GM12801 (cell line): ENCODE measurements around the gene OTUB2.

Source experiments
- TF ChIP-seq, protein P1 (sequence below): IDR thresholded peaks from one replicate; pipeline ENCODE4 v1.5.1; 2011; ENCODE audit warnings: control low read depth; ENCODE audit not compliant: insufficient read length; ENCODE audit errors: extremely low read depth

The OTUB2 gene

DNA sequence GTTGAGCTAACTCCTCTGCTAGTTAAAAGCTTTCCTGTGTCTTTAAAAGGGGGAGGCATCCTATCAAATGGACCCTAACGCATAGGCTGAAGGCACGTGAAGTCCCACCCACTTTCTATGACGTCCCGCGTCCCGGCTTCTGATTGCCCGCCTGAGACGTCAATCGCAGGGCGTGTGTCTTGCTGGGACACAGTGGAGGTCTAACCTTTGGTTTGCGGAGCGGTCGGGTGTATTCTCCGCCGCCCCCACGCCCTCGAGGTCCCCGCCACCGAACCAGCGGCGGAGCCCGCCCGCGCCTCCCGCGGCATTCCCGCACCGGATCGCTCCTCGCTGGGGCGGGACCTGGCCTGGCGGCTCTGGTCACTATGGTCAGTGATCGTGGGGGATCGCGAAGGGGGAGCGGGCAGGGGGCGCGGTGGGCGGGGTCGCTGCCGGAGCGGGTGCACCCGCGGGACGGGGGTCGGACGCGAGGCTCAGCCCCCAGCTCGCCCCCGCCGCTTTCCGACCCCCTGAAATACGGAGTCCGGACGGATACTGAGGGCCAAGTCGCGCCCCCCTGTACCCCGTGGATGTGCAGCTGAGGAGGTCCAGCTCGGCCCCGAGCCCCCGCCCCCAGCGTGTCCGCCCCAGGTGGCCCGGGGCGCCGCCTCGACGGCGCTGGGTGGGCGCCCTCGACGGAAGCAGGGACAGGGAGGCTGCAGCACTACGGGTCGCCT, at the start of gene OTUB2:
TSS of gene OTUB2 (plus strand) at position 168 of the 716 bp plus-strand sequence. CDS start at position 366, 198 bp downstream.
- TF ChIP-seq, protein P1, sequence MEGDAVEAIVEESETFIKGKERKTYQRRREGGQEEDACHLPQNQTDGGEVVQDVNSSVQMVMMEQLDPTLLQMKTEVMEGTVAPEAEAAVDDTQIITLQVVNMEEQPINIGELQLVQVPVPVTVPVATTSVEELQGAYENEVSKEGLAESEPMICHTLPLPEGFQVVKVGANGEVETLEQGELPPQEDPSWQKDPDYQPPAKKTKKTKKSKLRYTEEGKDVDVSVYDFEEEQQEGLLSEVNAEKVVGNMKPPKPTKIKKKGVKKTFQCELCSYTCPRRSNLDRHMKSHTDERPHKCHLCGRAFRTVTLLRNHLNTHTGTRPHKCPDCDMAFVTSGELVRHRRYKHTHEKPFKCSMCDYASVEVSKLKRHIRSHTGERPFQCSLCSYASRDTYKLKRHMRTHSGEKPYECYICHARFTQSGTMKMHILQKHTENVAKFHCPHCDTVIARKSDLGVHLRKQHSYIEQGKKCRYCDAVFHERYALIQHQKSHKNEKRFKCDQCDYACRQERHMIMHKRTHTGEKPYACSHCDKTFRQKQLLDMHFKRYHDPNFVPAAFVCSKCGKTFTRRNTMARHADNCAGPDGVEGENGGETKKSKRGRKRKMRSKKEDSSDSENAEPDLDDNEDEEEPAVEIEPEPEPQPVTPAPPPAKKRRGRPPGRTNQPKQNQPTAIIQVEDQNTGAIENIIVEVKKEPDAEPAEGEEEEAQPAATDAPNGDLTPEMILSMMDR = no peak

DNA sequence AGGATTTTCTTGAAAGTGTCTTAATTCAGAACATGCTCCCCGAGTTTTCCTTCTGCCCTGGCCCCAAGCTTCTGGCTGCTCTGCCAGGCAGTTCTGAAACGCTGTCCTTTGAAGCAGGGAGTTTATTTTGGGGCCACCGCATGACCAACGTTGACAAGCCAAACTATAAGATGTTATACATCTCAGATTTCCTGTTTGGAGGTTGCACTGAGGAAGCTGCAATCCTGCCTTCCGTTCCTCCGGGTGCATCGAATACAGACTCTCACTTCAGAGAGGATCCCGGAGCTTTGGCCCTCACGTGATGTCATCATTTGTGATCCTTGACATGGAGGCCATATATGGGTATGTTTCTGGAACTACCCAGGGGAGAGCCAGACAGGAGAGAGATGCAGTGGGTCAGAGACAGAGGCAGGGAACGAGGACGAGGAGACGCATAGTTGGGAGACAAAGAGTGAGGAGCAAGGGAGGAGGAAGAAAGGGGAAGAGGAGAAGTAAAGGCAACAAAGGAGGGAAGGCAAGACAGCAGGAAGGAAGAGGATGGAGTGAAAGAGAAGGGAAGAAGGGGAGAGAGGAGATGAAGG, 49.6 kb upstream of the OTUB2 start, which contains the start of gene ASB2:
TSS of gene ASB2 (minus strand) at position 94 of the 581 bp plus-strand sequence. CDS start 12,031 bp downstream, outside the sequence.
- TF ChIP-seq, protein P1 = no peak

DNA sequence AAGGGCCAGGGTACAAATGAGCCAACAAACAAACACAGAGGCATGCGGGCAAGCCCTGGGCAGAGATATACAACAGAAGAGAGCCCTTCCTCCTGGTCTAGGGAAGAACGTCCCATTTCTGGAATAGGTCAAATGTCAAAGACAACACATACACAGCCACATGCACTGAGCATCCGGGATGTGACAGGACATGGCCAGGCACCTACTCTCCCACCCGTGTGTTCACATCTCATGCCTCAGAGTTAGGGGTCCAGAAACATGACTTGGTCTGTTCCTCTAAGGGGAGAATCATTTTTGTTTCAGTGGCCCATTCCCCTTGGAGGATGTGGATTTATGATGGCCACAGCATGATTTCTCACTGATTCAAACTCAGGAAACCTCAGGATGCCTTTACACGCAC, 49.0 kb upstream of the OTUB2 start:
- TF ChIP-seq, protein P1 = no peak

DNA sequence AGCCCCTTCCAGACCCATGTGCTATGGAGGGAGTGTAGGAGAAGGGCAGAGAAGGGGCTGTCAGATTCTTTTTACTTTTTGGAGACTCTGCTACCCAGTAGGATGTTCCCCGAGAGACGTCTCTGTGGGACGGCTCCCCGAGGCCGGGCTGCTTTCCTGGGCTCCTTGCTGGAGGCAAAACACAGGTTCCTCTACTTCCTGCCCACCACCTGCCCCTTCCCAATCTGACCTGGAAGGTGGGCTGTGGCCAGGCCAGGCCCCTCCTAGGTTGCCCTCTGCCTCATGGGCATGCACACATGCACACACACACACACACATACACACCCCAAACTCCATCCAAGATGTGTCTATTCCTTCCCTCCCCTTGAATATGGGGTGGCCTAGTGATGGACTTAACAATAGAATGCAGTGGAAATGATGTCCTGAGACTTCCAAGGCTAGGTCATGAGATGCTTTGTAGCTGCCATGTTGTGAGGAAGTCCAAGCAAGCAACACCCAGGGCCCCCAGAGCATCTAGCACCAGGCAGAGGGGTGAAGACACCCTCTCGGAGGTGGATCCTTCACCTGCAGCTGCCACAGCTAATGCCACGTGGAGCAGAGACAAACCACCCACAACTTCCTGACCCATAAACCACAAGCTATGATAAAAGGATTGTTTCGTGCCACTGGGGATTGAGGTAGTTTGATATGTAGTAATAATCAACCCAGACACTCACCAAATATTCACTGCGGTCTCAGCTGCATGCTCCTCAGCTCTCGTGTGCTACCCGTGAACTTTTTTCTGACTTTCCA, 48.2 kb upstream of the OTUB2 start:
- TF ChIP-seq, protein P1 = no peak

DNA sequence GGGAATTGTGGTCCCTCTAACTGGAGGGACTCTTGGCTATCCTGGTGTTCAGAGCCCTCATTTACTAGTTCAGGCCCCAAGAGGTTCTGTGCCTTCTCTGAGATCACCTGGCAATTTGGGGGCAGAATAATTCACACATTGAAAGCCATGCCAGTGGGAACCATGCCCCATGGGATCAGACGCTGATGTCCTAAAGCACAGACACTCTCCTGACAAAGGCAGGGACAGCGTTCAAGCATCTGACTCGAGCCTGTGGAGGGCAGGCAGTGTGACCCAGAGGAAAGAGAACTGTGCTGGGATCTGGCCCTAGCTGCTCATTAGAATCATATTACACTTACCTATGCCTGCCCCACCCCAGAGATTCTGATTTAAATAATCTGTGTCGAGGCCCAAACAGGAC, 47.4 kb upstream of the OTUB2 start:
- TF ChIP-seq, protein P1 = no peak

DNA sequence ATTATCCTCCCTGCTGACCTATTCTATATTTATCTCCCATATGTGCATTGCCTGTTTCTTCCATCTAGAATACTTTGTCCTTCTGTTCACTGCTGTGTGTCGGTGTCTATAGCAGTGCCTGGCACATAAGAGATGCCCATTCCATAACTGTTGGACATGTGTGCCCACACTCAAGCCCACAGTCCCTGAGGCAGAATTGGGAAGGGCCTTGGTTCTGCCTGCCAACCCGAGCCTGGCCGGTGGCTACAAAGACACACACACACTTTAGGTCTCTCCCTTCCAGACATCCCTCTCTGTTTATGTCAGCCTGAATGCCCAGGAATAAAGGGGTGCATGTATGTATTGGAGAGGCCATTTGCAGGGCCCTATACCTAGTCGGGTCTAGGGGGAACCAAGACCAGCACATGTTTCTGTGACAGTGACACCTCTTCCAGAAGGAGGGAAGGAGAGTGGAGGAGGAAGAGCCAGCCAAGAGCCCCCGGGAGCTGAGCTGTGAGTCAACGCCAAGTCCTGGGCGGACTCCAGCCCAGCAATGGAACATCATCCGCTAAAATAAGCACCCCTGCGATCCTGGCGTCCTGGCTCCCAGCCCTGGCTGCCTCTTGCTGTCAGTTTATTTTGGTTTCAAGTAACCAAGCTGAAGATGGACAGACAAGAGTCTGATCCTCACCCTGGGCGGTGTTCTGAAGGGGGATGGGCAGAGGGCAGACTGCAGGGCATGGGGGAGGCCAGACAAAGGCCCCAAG, 45.5 kb upstream of the OTUB2 start:
- TF ChIP-seq, protein P1 = no peak
